ENCODE measurements around the gene TNFSF8.

- TF ChIP-seq AR (CRISPR knock-in tag; IDR thresholded peaks at IDR 0.05) (no peak), SMAD4 (CRISPR knock-in tag; IDR thresholded peaks at IDR 0.05) (no peak), CTCF (IDR thresholded peaks at IDR 0.05) (no peak), CREM (CRISPR knock-in tag; IDR thresholded peaks at IDR 0.05) (no peak), MYBL2 (CRISPR knock-in tag; IDR thresholded peaks at IDR 0.05) (no peak), TEAD4 (CRISPR knock-in tag; IDR thresholded peaks at IDR 0.05) (no peak), SP1 (CRISPR knock-in tag; conservative IDR thresholded peaks at IDR 0.05) (no peak), KAT7 (CRISPR knock-in tag; IDR thresholded peaks at IDR 0.05; ENCODE audit: borderline replicate concordance) (no peak), NR3C1 (CRISPR knock-in tag; conservative IDR thresholded peaks at IDR 0.05; ENCODE audit: low read depth) (no peak), RELA (CRISPR knock-in tag; IDR thresholded peaks at IDR 0.05; ENCODE audit: borderline replicate concordance) (no peak)
- TF ChIP-seq, protein P1, sequence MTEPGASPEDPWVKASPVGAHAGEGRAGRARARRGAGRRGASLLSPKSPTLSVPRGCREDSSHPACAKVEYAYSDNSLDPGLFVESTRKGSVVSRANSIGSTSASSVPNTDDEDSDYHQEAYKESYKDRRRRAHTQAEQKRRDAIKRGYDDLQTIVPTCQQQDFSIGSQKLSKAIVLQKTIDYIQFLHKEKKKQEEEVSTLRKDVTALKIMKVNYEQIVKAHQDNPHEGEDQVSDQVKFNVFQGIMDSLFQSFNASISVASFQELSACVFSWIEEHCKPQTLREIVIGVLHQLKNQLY (CRISPR knock-in tag; IDR thresholded peaks at IDR 0.05) = no peak
These were observed 6.1 kb downstream of the TNFSF8 start for GRCh38 chr9:114924327-114924726.

Data from WTC11 (cell line).